GM12891 (cell line): ENCODE data around the gene PRDM13.

Experiments
- PAX5 ChIP-seq: IDR thresholded peaks from 2 replicates; pipeline ENCODE4 v1.6.1; 2011; ENCODE audit warnings: low read length, moderate library complexity, mild to moderate bottlenecking; ENCODE audit not compliant: insufficient read depth, severe bottlenecking
- POLR2A ChIP-seq: IDR thresholded peaks from 2 replicates; pipeline ENCODE4 v1.6.1; 2011; ENCODE audit warnings: low read depth, low read length, control low read depth
- POLR2AphosphoS5 ChIP-seq: IDR thresholded peaks from 2 replicates; pipeline ENCODE4 v1.6.1; 2011; ENCODE audit warnings: low read depth, low read length, control low read depth
- SPI1 ChIP-seq: IDR thresholded peaks from 2 replicates; pipeline ENCODE4 v1.6.1; 2011; ENCODE audit warnings: low read depth, low read length, control low read depth
- TAF1 ChIP-seq: IDR thresholded peaks from 2 replicates; pipeline ENCODE4 v1.6.1; 2011; ENCODE audit warnings: low read depth, low read length, control low read depth

- TF ChIP-seq POLR2A (no peak), TAF1 (no peak), POLR2AphosphoS5 (no peak), PAX5 (no peak), SPI1 (no peak)
These were observed 18.8 kb upstream of the PRDM13 start for GRCh38 chr6:99587792-99588191.
